HepG2 (cell line): ENCODE data around the gene PDS5B. TPM values are rescaled to one million over a fixed set of nuclear protein-coding genes. Genes with fewer than 3 reads are reported as not detected.
A peak's percentile ranks its signal among the peaks of the same experiment; 100 is the strongest.

Source experiments
- AHR ChIP-seq: IDR thresholded peaks from 2 replicates; pipeline ENCODE4 v1.6.1; 2018; ENCODE audit warnings: missing genetic modification reagents, missing compliant biosample characterization
- AKNA ChIP-seq: sonication (generic); formaldehyde crosslinking; IDR thresholded peaks from 2 replicates; pipeline ENCODE4 v1.4.0; 2020; ENCODE audit warnings: missing genetic modification reagents, borderline replicate concordance
- DDIT3 ChIP-seq: sonication (generic); formaldehyde crosslinking; IDR thresholded peaks from 2 replicates; pipeline ENCODE4 v1.4.0; 2020; ENCODE audit warnings: mild to moderate bottlenecking, missing genetic modification reagents
- GATAD2A ChIP-seq: IDR thresholded peaks from 2 replicates; pipeline ENCODE4 v1.6.1; 2016
- MTERF4 ChIP-seq: sonication (generic); formaldehyde crosslinking; IDR thresholded peaks from 2 replicates; pipeline ENCODE4 v1.8.0; 2023; ENCODE audit warnings: mild to moderate bottlenecking, missing genetic modification reagents
- RNF2 ChIP-seq: fragments of 450-650 bp; conservative IDR thresholded peaks from 2 replicates; pipeline ENCODE4 v1.6.1; 2016; ENCODE audit warnings: low read depth
- SAP130 ChIP-seq: IDR thresholded peaks from 2 replicates; pipeline ENCODE4 v1.6.1; 2016; ENCODE audit warnings: low read depth
- SNAPC2 ChIP-seq: sonication (generic); formaldehyde crosslinking; IDR thresholded peaks from 2 replicates; pipeline ENCODE4 v1.8.1; 2022; ENCODE audit warnings: mild to moderate bottlenecking, missing genetic modification reagents
- SNRNP70 ChIP-seq: fragments of 200-400 bp; formaldehyde crosslinking; IDR thresholded peaks from 2 replicates; pipeline ENCODE4 v1.6.1; 2017; ENCODE audit warnings: mild to moderate bottlenecking, low read depth, low read length, moderate library complexity
- SP4 ChIP-seq: sonication (generic); formaldehyde crosslinking; IDR thresholded peaks from 2 replicates; pipeline ENCODE4 v1.8.1; 2023; ENCODE audit warnings: mild to moderate bottlenecking, missing genetic modification reagents
- SRY ChIP-seq: sonication (generic); formaldehyde crosslinking; IDR thresholded peaks from 2 replicates; pipeline ENCODE4 v1.8.0; 2022; ENCODE audit warnings: mild to moderate bottlenecking, missing genetic modification reagents
- ZBTB25 ChIP-seq: IDR thresholded peaks from 2 replicates; pipeline ENCODE4 v1.6.1; 2018; ENCODE audit warnings: missing genetic modification reagents
- ZNF275 ChIP-seq: sonication (generic); formaldehyde crosslinking; IDR thresholded peaks from 2 replicates; pipeline ENCODE4 v1.8.0; 2022; ENCODE audit warnings: missing genetic modification reagents, mild to moderate bottlenecking, inconsistent platforms, borderline replicate concordance
- ZNF503 ChIP-seq: sonication (generic); formaldehyde crosslinking; IDR thresholded peaks from 2 replicates; pipeline ENCODE4 v1.4.0; 2020; ENCODE audit warnings: missing genetic modification reagents
- ZNF678 ChIP-seq: sonication (generic); formaldehyde crosslinking; IDR thresholded peaks from 2 replicates; pipeline ENCODE4 v1.4.0; 2020; ENCODE audit warnings: mild to moderate bottlenecking, missing genetic modification reagents
- ZNF761 ChIP-seq: sonication (generic); formaldehyde crosslinking; conservative IDR thresholded peaks from 2 replicates; pipeline ENCODE4 v1.4.0; 2020; ENCODE audit warnings: mild to moderate bottlenecking, missing genetic modification reagents
- polyA plus RNA-seq, 8 experiments: library from polyadenylated mRNA; depleted of rRNA in 3 of 8; stranded (reverse) in 7 of 8; unstranded in 1 of 8; fragments of >200 nt; fragmentation: Illumina TruSeq in 4 of 8; extraction: Trizol in 4 of 8; gene quantifications; 2 replicates each; pipeline versions ENCODE4 v1.2.1 to v1.2.3, GENCODE V29; 2011 to 2016; ENCODE audit warnings: low read depth in 4 of 8, missing spikeins in 1 of 8, mixed read lengths in 1 of 8; ENCODE audit not compliant: insufficient read depth in 1 of 8
- total RNA-seq, 5 experiments: library from RNA; depleted of rRNA; stranded (reverse); fragments of >200 nt; fragmentation: Illumina TruSeq; extraction: Trizol; gene quantifications; 2 replicates each; pipeline ENCODE4 v1.2.3, GENCODE V29; 2016; ENCODE audit warnings: low read depth in 1 of 5

PDS5B gene
- total and polyA plus RNA-seq, 2 of the 13 experiments (the other 11 are each of a cell fraction or from before 2014, with no cell fraction given): 5.8 to 24.6 TPM

GRCh38 chr13:32586080-32586900 lies at the start of gene PDS5B (continued):
- TF ChIP-seq DDIT3 (CRISPR knock-in tag) (no peak), SNRNP70 (no peak), AHR (CRISPR knock-in tag) (no peak), AKNA (CRISPR knock-in tag) (no peak), SNAPC2 (CRISPR knock-in tag) (no peak), SP4 (CRISPR knock-in tag) (peak; percentile 93), ZNF503 (CRISPR knock-in tag) (no peak), ZNF275 (no peak), GATAD2A (no peak; the same call in 1 of the 2 replicates), ZNF678 (CRISPR knock-in tag) (0 out of 2 replicates have a peak, but pooled peaks have one; percentile 29), MTERF4 (CRISPR knock-in tag) (no peak), ZNF761 (CRISPR knock-in tag) (peak; percentile 78; the same call in 1 of the 2 replicates), SAP130 (CRISPR knock-in tag) (peak; percentile 79), SRY (CRISPR knock-in tag) (no peak), ZBTB25 (CRISPR knock-in tag) (peak; percentile 62; the same call in 1 of the 2 replicates), RNF2 (no peak)
